C4-2B (cell line): Measurements from ENCODE around the gene C11orf54.

Experiments used
- H3K27ac ChIP-seq: fragments of 450-650 bp; 2 replicates; pipeline ENCODE4 v1.5.1; 2017
- ZFX ChIP-seq: fragments of 450-650 bp; IDR thresholded peaks from 2 replicates; pipeline ENCODE4 v1.6.1; 2017
- TF ChIP-seq, protein P1 (sequence below): fragments of 450-650 bp; conservative IDR thresholded peaks from 2 replicates; pipeline ENCODE4 v1.5.1; 2017; ENCODE audit warnings: mild to moderate bottlenecking

Gene C11orf54

DNA sequence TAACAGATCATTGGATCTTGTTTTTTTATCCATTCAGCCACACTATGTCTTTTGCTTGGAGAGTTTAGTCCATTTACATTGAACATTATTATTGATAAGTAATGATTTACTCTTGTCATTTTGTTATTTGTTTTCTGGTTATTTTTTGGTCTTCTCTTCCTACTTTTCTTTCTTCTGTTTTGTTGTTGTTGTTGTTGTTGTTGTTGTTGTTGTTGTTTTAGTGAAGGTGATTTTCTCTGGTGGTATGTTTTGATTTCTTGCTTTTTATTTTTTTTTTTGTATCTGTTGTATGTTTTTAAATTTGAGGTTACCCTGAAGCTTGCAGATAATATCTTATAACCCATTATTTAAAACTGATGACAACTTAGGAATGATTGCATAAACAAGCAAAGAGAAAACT lies 28.8 kb upstream of the C11orf54 start:
- TF ChIP-seq ZFX, result no peak
- TF ChIP-seq, protein P1, sequence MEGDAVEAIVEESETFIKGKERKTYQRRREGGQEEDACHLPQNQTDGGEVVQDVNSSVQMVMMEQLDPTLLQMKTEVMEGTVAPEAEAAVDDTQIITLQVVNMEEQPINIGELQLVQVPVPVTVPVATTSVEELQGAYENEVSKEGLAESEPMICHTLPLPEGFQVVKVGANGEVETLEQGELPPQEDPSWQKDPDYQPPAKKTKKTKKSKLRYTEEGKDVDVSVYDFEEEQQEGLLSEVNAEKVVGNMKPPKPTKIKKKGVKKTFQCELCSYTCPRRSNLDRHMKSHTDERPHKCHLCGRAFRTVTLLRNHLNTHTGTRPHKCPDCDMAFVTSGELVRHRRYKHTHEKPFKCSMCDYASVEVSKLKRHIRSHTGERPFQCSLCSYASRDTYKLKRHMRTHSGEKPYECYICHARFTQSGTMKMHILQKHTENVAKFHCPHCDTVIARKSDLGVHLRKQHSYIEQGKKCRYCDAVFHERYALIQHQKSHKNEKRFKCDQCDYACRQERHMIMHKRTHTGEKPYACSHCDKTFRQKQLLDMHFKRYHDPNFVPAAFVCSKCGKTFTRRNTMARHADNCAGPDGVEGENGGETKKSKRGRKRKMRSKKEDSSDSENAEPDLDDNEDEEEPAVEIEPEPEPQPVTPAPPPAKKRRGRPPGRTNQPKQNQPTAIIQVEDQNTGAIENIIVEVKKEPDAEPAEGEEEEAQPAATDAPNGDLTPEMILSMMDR, result no peak
- no peak overlapping the region for H3K27ac ChIP-seq

DNA sequence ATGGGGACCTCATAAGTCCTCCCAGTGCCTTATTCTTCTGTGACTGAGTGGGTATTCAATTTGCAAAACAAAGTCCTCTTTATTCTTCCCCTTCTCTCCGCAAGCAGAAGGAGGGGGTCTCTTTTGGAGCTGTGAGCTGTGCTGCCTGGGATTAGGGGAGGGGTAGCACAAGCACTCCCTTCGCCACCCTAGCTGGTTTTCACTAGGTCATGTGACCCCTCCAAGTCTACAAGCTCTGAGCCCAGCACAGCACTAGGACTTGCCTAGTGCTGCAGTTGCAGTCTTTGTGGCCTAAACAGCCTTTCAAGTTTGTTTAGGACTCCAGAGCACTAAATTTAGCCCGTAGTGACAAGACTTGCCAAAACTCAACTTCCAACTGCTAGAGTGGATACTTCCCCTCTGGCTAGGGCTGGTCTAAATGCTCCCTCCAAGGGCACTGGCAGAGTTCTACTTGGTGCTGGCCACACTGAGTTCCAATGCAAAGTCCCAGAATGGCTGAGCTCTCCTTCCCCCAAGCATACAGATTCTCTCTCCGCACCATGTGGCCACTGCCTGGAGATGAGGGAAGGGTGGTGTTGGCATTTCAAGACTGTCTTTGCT lies 25.6 kb upstream of the C11orf54 start:
- TF ChIP-seq, protein P1, result no peak
- no peak overlapping the region for H3K27ac ChIP-seq

DNA sequence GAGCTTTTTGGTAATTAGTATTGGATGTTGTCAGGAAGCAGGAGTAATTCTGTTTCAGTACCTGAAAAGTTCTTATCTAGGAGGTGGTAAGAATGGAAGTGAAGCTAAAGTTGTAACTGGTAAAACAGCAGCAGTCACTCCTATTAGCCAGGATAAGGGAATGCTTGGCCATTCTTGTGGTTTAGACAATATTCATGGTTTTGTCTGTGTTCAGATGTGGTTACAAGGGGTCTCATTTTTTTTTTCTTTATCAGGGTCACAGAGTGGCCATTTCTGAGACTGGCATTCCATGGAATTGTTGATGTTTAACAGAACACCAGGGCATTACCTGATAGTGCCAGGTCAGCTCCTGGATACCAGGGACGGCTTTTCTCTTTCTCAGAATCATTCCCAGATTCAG lies 24.0 kb upstream of the C11orf54 start:
- no peak for TF ChIP-seq ZFX
- TF ChIP-seq, protein P1, result no peak
- no peak overlapping the region for H3K27ac ChIP-seq

DNA sequence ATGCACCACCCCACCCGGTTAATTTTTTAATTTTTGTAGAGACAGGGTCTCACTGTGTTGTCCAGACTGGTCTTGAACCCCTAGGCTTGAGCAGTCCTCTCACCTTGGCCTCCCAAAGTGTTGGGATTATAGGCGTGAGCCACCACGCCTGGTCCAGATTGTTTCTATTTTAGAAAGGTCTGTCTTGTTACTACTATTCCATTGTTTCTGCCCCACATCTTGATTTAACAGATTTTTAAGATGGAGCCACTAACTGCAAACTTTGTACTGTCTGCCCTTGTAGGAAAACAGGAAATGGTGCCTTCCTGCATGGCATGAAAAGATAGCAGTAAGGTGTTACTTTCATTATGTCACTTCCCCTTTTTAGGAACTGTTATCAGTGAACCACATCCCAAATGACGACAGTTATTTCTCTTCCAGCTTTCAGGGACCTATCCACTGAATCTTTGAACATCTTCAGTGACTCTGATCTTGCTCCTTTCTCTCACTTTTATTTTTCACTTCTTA lies 23.4 kb upstream of the C11orf54 start:
- TF ChIP-seq ZFX, result no peak
- TF ChIP-seq, protein P1, result no peak
- no peak overlapping the region for H3K27ac ChIP-seq

DNA sequence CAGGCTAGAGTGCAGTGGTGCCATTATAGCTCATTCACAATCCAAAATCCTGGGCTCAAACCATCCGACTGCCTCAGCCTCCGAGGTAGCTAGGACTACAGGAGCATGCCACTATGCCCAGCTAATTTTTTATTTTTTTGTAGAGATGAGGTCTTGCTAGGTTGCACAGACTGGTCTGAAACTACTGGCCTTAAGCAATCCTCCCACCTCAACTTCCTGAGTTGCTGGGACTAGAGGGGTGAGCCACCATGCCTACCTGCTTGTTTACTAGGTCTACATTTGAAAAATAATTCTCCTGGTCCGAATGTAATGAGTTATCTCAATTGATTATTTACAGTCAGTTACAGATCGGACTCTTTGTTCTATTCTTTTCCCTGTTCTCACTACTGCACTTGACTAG lies 22.2 kb upstream of the C11orf54 start:
- H3K27ac ChIP-seq, result no peak overlapping the region
- no peak for TF ChIP-seq ZFX
- TF ChIP-seq, protein P1, result no peak

DNA sequence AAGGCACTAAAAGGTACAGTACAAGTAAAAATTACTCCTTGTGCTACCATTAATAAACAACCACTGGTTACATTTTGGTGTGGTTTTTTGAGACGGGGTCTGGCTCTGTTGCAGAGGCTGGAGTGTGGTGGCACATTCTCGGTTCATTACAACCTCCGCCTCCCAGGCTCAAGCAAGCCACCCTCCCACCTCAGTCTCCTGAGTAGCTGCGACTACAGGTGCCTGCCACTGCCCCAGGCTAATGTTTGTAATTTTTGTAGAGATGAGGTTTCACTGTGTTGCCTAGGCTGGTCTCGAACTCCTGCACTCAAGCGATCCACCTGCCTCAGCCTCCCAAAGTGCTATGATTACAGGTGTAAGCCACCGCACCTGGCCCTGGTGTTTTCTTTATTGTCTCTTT lies 20.9 kb upstream of the C11orf54 start:
- TF ChIP-seq, protein P1, result no peak
- TF ChIP-seq ZFX, result no peak
- H3K27ac ChIP-seq, result no peak overlapping the region

DNA sequence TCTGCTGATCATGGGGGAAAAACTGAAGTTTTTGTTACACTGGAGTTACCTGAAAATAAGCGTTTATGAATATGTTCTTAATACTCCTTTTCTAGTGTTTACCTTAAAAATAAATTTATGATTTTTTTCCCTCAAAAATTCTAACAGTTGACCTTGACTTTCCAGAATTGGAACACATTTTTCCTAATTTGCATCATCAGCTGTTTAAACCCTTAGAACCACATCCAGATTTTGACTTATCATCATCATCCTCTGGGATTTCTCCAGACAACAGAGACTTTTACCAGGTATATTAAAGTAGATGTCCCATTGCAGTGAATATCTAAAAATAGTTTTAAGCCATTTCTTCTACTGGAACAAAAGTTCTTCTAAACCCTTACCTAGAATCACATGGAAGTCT lies 17.4 kb upstream of the C11orf54 start:
- H3K27ac ChIP-seq, result no peak overlapping the region
- TF ChIP-seq, protein P1, result no peak
- TF ChIP-seq ZFX, result no peak
